ENCODE results near the gene HIC1. TPM values are rescaled to one million over a fixed set of nuclear protein-coding genes. Genes with fewer than 3 reads are reported as not detected.

HIC1 gene
- total and polyA plus RNA-seq, 2 of the 4 experiments (the other 2 are of a cell fraction) = 10.4 to 23.0 TPM

DNA sequence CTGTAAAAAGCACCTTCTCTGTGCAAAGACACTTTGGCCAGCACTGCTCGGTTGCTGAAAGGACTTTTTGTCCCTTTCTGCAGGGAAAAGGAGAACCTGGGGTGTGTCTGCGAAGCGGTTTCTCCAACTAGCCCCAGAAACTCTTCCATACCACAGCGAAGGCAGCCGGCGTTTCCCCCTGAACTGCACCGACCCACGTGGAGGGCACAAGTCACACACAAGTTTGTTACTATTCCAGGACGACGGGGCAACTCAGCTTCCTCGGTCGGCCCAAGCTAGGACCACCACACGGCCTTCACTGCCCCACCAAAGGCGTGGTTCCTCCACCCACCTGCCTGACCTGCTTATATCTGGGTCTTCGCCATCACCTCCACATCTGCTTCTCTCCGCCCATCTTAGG is 31.6 kb upstream of the HIC1 start:
- DNase-seq = no peak
- POLR2A ChIA-PET (ENCODE audit: unreplicated experiment) = no interaction called here
- intact Hi-C loops (cut with micrococcal nuclease) = no loop called here
- no peak overlapping the region for H2BK120ac ChIP-seq (ENCODE audit: low read depth, low read length)
- H3K36me3 ChIP-seq (ENCODE audit: control insufficient read depth, insufficient read depth, low read length) = no peaks in the 10 kb centered on the region
- peaks cover 1% of the 10 kb centered on the region; the same call in 1 of the 2 replicates for H3K4me1 ChIP-seq (ENCODE audit: control insufficient read depth, insufficient read depth, low read length)
- H3K56ac ChIP-seq (ENCODE audit: extremely low read depth, insufficient read depth, low read length) = no peak overlapping the region
- no peak overlapping the region for H3K4ac ChIP-seq (ENCODE audit: low read depth, low read length)
- no peak overlapping the region for H4K5ac ChIP-seq (ENCODE audit: low read depth, low read length)
- H3K4me3 ChIP-seq (ENCODE audit: insufficient read depth, low read depth, low read length) = no peak overlapping the region
- no peak overlapping the region for H3K14ac ChIP-seq (replicated peaks; ENCODE audit: low read depth, low read length)
- in situ Hi-C loops (cut with MboI; ENCODE audit: low sequenced_read_pairs) = no loop called here
- H3K27me3 ChIP-seq (ENCODE audit: control insufficient read depth, insufficient read depth, low read length) = peaks cover 73% of the 10 kb centered on the region
- no peak overlapping the region for H2AFZ ChIP-seq (replicated peaks; ENCODE audit: low read length, poor library complexity)
- no peak overlapping the region for H3K27ac ChIP-seq (ENCODE audit: insufficient read depth, low read length)
- H2BK20ac ChIP-seq (ENCODE audit: low read depth, low read length) = no peak overlapping the region
- H4K91ac ChIP-seq (ENCODE audit: insufficient read depth, low read depth, low read length) = no peak overlapping the region
- H3K4me2 ChIP-seq (ENCODE audit: low read depth, low read length) = no peak overlapping the region
- no peak overlapping the region for H4K8ac ChIP-seq (ENCODE audit: low read depth in 2 of 2, low read length in 2 of 2)
- no peak overlapping the region for H2BK15ac ChIP-seq (ENCODE audit: low read depth, low read length)
- ATAC-seq (ENCODE audit: low read depth) = no peak
- no TSS peak for BruUV-seq (replicated peaks)
- no peak overlapping the region for H3K23ac ChIP-seq (ENCODE audit: low read depth, low read length)
- no peak overlapping the region for H2AK5ac ChIP-seq (ENCODE audit: low read depth, low read length)
- no peaks in the 10 kb centered on the region; the same call in none of the 2 replicates for H4K20me1 ChIP-seq (ENCODE audit: insufficient read depth, low read length)
- H3K9me3 ChIP-seq (ENCODE audit: control insufficient read depth, insufficient read depth, low read length) = no peaks in the 10 kb centered on the region
- no peak overlapping the region for H2BK5ac ChIP-seq (ENCODE audit: low read depth, low read length, poor library complexity, severe bottlenecking)
- TF ChIP-seq NFE2L2 (IDR thresholded peaks at IDR 0.05; ENCODE audit: low read depth, low read length) = no peak
- TF ChIP-seq MAZ (IDR thresholded peaks at IDR 0.05; ENCODE audit: borderline replicate concordance, low read depth, low read length) = no peak
- TF ChIP-seq RAD21 (IDR thresholded peaks at IDR 0.05; ENCODE audit: low read length) = no peak
- no peak for TF ChIP-seq RCOR1 (IDR thresholded peaks at IDR 0.05; ENCODE audit: insufficient replicate concordance, low read length)
- no peak for TF ChIP-seq SMC3 (IDR thresholded peaks at IDR 0.05; ENCODE audit: low read depth, low read length)
- TF ChIP-seq RFX5 (IDR thresholded peaks at IDR 0.05; ENCODE audit: low read depth, low read length) = no peak
- TF ChIP-seq FOS (IDR thresholded peaks at IDR 0.05; ENCODE audit: low read depth, low read length) = no peak
- no peak for TF ChIP-seq CHD1 (IDR thresholded peaks at IDR 0.05; ENCODE audit: low read depth, low read length)
- no peak overlapping the region for H3K18ac ChIP-seq (ENCODE audit: low read depth, low read length)
- no peaks in the 10 kb centered on the region for H3K9me1 ChIP-seq (ENCODE audit: insufficient read depth, low read length)
- dilution Hi-C loops (cut with HindIII; ENCODE audit: low sequenced_read_pairs, unreplicated experiment) = no loop called here
- CTCF ChIA-PET = no interaction called here
- H3K9ac ChIP-seq (ENCODE audit: low read depth, low read length) = no peak overlapping the region
- no peaks in the 10 kb centered on the region for H3K79me1 ChIP-seq (ENCODE audit: low read depth in 1 of 2, low read length in 2 of 2)
- 10% methylated on average over 7 of the region's 16 CpGs; no CpG with 5 or more reads in 1 of the 2 experiments for WGBS, 2 experiments (ENCODE audit: extremely low coverage in 2 of 2, insufficient read length in 1 of 2)
- H2AK9ac ChIP-seq (replicated peaks; ENCODE audit: low read depth, low read length, poor library complexity) = no peak overlapping the region
